RWPE2 (cell line): Measurements from ENCODE around the gene YES1.

Source experiments
- ATAC-seq: fragments of 200-7000 bp; cut with Tn5 transposase; 3 replicates; pipeline ENCODE4 v1.9.1; 2021; ENCODE audit warnings: low read depth
- DNase-seq: peaks from one replicate; pipeline ENCODE4 v3.0.0-alpha.2; 2020; ENCODE audit warnings: low spot score
- H3K27ac ChIP-seq: fragments of 450-650 bp; 2 replicates; pipeline ENCODE4 v1.5.1; 2017; ENCODE audit warnings: mild to moderate bottlenecking; ENCODE audit not compliant: poor library complexity, severe bottlenecking
- H3K27me3 ChIP-seq: fragments of 250-450 bp; sonication (Bioruptor Pico); 2 replicates; pipeline ENCODE4 v1.5.1; 2021; ENCODE audit warnings: mild to moderate bottlenecking, moderate library complexity; ENCODE audit not compliant: insufficient read depth, poor library complexity, severe bottlenecking
- H3K36me3 ChIP-seq: fragments of 250-450 bp; sonication (Bioruptor Pico); 2 replicates; pipeline ENCODE4 v1.5.1; 2020; ENCODE audit warnings: low read depth, mild to moderate bottlenecking, moderate library complexity
- H3K4me1 ChIP-seq: fragments of 250-450 bp; sonication (Bioruptor Pico); 2 replicates; pipeline ENCODE4 v1.5.1; 2021; ENCODE audit warnings: mild to moderate bottlenecking, moderate library complexity; ENCODE audit not compliant: insufficient read depth, poor library complexity, severe bottlenecking
- H3K4me3 ChIP-seq: fragments of 250-450 bp; sonication (Bioruptor Pico); 2 replicates; pipeline ENCODE4 v1.5.1; 2021; ENCODE audit warnings: mild to moderate bottlenecking, moderate library complexity; ENCODE audit not compliant: severe bottlenecking
- H3K9me3 ChIP-seq: fragments of 250-450 bp; sonication (Bioruptor Pico); 2 replicates; pipeline ENCODE4 v1.5.1; 2021; ENCODE audit warnings: mild to moderate bottlenecking, moderate library complexity; ENCODE audit not compliant: severe bottlenecking
- TF ChIP-seq, protein P1 (sequence below): fragments of 450-650 bp; IDR thresholded peaks from one replicate; pipeline ENCODE4 v1.5.1; 2017; ENCODE audit warnings: mild to moderate bottlenecking, moderate library complexity; ENCODE audit not compliant: poor library complexity, severe bottlenecking

Gene YES1

DNA sequence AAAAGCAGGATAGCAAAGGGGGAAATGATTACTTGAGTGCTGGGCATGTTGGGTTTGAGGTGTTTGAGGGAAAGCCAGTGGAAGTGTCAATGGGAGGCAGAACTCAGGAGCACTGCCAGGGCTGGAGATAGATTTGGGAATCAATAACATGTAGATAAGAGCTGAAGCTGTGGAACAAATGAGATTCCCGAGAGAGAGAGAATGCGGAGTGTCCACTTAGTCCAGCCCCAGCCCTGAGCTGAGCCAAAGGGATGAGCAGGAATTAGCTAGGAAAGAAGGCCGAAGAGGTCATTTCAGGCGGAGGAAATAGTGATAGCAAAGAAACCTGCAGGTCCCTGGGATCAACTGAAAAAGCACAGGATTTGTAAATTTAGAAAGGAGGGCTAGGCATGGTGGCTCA, 21.2 kb upstream of the YES1 start:
- DNase-seq, result no peak
- TF ChIP-seq, protein P1, sequence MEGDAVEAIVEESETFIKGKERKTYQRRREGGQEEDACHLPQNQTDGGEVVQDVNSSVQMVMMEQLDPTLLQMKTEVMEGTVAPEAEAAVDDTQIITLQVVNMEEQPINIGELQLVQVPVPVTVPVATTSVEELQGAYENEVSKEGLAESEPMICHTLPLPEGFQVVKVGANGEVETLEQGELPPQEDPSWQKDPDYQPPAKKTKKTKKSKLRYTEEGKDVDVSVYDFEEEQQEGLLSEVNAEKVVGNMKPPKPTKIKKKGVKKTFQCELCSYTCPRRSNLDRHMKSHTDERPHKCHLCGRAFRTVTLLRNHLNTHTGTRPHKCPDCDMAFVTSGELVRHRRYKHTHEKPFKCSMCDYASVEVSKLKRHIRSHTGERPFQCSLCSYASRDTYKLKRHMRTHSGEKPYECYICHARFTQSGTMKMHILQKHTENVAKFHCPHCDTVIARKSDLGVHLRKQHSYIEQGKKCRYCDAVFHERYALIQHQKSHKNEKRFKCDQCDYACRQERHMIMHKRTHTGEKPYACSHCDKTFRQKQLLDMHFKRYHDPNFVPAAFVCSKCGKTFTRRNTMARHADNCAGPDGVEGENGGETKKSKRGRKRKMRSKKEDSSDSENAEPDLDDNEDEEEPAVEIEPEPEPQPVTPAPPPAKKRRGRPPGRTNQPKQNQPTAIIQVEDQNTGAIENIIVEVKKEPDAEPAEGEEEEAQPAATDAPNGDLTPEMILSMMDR, result no peak
- no peak overlapping the region for H3K4me3 ChIP-seq

DNA sequence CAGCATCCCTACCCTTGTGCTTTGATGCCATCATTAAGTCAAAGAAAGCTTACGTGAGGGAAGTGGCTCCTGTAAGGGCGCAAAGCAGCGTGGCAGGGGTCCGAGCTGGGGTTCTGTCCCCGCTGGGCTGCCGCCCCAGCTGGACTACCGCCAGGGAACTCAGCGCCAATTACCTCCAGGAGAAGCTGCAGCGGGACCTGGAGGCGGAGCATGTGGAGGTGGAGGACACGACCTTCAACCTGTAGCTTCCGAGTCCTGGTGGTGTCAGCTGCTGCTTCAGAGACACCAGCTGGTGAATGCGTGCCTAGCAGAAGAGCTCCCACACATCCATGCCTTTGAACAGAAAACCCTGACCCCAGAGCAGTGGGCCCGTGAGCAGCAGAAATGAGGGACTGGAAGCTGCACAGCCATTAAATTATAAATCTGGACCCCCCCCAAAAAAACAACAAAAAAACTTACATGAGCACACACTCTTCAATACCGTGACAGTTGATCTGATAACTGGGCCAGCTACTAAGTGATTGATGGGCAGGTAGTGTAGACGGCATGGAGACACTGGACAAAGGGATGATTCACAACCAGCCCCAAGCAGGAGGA, 20.1 kb upstream of the YES1 start:
- H3K4me1 ChIP-seq, result no peaks in the 10 kb centered on the region
- DNase-seq (no peak), ATAC-seq (peak; percentile 41; the same call in 1 of the 3 replicates)
- TF ChIP-seq, protein P1, result no peak
- H3K27me3 ChIP-seq, result no peaks in the 10 kb centered on the region
- no peak overlapping the region for H3K27ac ChIP-seq
- no peaks in the 10 kb centered on the region for H3K36me3 ChIP-seq
- H3K4me3 ChIP-seq, result no peak overlapping the region
- H3K9me3 ChIP-seq, result no peaks in the 10 kb centered on the region

More for the DNA sequence above, 21.2 kb upstream of the YES1 start:
- H3K36me3 ChIP-seq, result no peaks in the 10 kb centered on the region
- no peak overlapping the region for H3K27ac ChIP-seq
- no peaks in the 10 kb centered on the region for H3K4me1 ChIP-seq
- ATAC-seq, result no peak
- H3K27me3 ChIP-seq, result no peaks in the 10 kb centered on the region
- H3K9me3 ChIP-seq, result no peaks in the 10 kb centered on the region

DNA sequence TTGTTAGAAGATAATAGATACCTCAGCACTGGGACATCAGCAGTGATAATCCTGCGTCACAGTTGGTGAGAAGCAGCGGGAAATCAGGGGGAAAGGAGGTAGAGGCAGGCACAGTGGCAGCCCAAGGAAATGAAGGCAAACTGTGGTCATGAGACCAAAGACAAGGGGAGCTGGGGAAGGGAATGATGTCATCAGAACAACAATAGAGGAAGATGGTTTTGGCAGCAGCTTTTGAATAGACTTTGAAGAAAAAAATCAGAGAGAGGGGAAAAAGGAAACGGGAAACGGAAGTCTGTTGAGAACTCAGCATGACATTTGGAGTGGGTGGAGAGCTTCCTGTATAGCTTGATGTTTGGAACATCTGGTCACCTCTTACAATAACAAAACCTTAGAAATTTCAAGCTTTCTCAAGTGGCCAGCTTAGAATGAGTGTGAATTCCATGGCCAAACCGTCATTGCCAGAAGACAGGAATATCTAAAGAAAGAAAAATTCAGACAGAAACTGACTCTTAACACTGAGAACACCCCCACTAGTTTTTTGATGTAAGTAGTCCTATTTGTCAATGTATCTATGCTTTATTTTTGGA, 18.4 kb upstream of the YES1 start:
- H3K27ac ChIP-seq, result no peak overlapping the region
- H3K4me3 ChIP-seq, result no peak overlapping the region
- TF ChIP-seq, protein P1, result no peak
- DNase-seq (no peak), ATAC-seq (0 out of 3 replicates have a peak, but pooled peaks have one; percentile 14)
- H3K27me3 ChIP-seq, result no peaks in the 10 kb centered on the region
- no peaks in the 10 kb centered on the region for H3K36me3 ChIP-seq
- no peaks in the 10 kb centered on the region for H3K9me3 ChIP-seq
- H3K4me1 ChIP-seq, result no peaks in the 10 kb centered on the region

DNA sequence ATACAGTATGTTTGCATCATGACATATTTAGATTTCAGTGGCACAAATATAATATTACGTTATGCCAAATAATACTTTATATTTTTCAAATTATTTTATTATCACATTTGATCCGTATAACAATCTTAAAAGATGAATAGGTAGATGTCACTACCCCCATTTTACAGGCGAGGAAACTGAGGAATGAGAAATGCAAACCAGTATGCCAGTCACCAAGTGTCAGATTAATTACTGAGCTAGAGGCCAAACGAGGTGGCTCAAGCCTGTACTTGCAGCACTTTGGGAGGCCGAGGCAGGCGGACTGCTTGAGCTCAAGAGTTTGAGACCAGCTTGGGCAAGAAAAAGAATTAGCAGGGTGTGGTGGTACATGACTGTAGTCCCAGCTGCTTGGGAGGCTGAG, 17.4 kb upstream of the YES1 start:
- ATAC-seq (no peak), DNase-seq (no peak)
- TF ChIP-seq, protein P1, result no peak
- Histone ChIP-seq H3K4me1 (no peaks in the 10 kb centered on the region), H3K27ac (no peak overlapping the region), H3K27me3 (no peaks in the 10 kb centered on the region), H3K36me3 (no peaks in the 10 kb centered on the region), H3K4me3 (no peak overlapping the region), H3K9me3 (no peaks in the 10 kb centered on the region)

DNA sequence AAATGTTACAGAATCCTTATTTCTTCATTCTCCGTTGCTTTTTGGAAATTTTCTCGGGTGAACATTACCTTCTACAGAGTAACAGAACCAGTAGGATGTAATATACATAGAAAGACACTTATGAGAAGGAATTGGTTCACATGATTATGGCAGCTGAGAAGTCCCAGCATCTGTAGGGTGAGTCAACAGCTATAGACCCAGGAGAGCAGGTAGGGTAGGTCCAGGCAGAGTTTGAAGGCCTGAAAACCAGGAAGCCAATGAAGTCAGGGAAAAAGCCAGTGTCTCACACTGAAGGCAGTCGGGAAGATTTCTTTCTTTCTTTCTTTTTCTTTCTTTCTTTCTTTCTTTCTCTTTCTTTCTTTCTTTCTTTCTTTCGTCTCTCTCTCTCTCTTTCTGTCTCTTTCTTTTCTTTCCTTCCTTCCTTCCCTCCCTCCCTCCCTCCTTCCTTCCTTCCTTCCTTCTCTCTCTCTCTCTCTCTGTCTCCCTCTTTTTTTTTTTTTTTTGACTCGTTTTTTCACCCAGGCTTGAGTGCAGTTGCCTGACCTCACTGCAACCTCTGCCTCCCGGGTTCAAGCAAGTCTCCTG, 15.1 kb upstream of the YES1 start:
- ATAC-seq (0 out of 3 replicates have a peak, but pooled peaks have one; percentile 23), DNase-seq (no peak)
- Histone ChIP-seq H3K36me3 (no peaks in the 10 kb centered on the region), H3K27ac (no peak overlapping the region), H3K27me3 (no peaks in the 10 kb centered on the region), H3K4me3 (no peak overlapping the region), H3K9me3 (no peaks in the 10 kb centered on the region), H3K4me1 (no peaks in the 10 kb centered on the region)
- TF ChIP-seq, protein P1, result no peak
